Measurements from ENCODE around the gene HMG20B.

The HMG20B gene

GRCh38 chr19:3620145-3620816, 47.5 kb downstream of the HMG20B start:
- no peak overlapping the region for H3K4me3 ChIP-seq (ENCODE audit: low read length)
- 0 out of 2 replicates have a peak, but pooled peaks cover 2% of the 10 kb centered on the region for H3K36me3 ChIP-seq (replicated peaks; ENCODE audit: insufficient read depth, low read length)
- no peak for TF ChIP-seq EZH2 (optimal IDR thresholded peaks at IDR 0.05; ENCODE audit: low read depth, low read length)
- TF ChIP-seq CTCF (IDR thresholded peaks at IDR 0.05; ENCODE audit: low read length), result no peak
- no peak for TF ChIP-seq EZH2phosphoT487 (IDR thresholded peaks at IDR 0.05; ENCODE audit: low read length)

GRCh38 chr19:3620817-3621547, 48.2 kb downstream of the HMG20B start:
- Histone ChIP-seq H2AFZ (ENCODE audit: low read length) (no peak overlapping the region), H3K4me3 (ENCODE audit: low read length) (no peak overlapping the region), H3K27me3 (replicated peaks; ENCODE audit: insufficient read depth, low read length) (no peaks in the 10 kb centered on the region), H3K9me3 (replicated peaks; ENCODE audit: insufficient read depth, low read length) (no peaks in the 10 kb centered on the region), H3K4me1 (ENCODE audit: low read length) (peaks cover 26% of the 10 kb centered on the region; the same call in 1 of the 2 replicates), H3K36me3 (replicated peaks; ENCODE audit: insufficient read depth, low read length) (0 out of 2 replicates have a peak, but pooled peaks cover 2% of the 10 kb centered on the region), H4K20me1 (ENCODE audit: insufficient read depth, low read length) (no peaks in the 10 kb centered on the region), H3K4me2 (ENCODE audit: low read depth, low read length) (no peak overlapping the region), H3K79me2 (ENCODE audit: low read length) (peaks cover 33% of the 10 kb centered on the region), H3K9me2 (replicated peaks; ENCODE audit: insufficient read depth, low read length) (no peaks in the 10 kb centered on the region), H3F3A (ENCODE audit: insufficient read depth, low read length) (peaks cover 13% of the 10 kb centered on the region; the same call in 1 of the 2 replicates), H3K9ac (ENCODE audit: low read length) (no peak overlapping the region), H3K27ac (ENCODE audit: low read length) (no peak overlapping the region)
- DNase-seq, result no peak
- TF ChIP-seq EZH2phosphoT487 (IDR thresholded peaks at IDR 0.05; ENCODE audit: low read length), result no peak
- no peak for TF ChIP-seq EZH2 (optimal IDR thresholded peaks at IDR 0.05; ENCODE audit: low read depth, low read length)
- no peak for TF ChIP-seq CTCF (IDR thresholded peaks at IDR 0.05; ENCODE audit: low read length)

More at GRCh38 chr19:3620145-3620816, 47.5 kb downstream of the HMG20B start:
- Histone ChIP-seq H3K4me2 (ENCODE audit: low read depth, low read length) (no peak overlapping the region), H3K9ac (ENCODE audit: low read length) (no peak overlapping the region), H3K79me2 (ENCODE audit: low read length) (peaks cover 26% of the 10 kb centered on the region), H3K4me1 (ENCODE audit: low read length) (peaks cover 20% of the 10 kb centered on the region; the same call in 1 of the 2 replicates), H3F3A (ENCODE audit: insufficient read depth, low read length) (peaks cover 13% of the 10 kb centered on the region; the same call in 1 of the 2 replicates), H3K9me2 (replicated peaks; ENCODE audit: insufficient read depth, low read length) (no peaks in the 10 kb centered on the region), H4K20me1 (ENCODE audit: insufficient read depth, low read length) (no peaks in the 10 kb centered on the region), H3K27me3 (replicated peaks; ENCODE audit: insufficient read depth, low read length) (no peaks in the 10 kb centered on the region), H2AFZ (ENCODE audit: low read length) (no peak overlapping the region), H3K27ac (ENCODE audit: low read length) (no peak overlapping the region), H3K9me3 (replicated peaks; ENCODE audit: insufficient read depth, low read length) (no peaks in the 10 kb centered on the region)
- DNase-seq, result no peak

- H3K36me3 ChIP-seq (replicated peaks; ENCODE audit: insufficient read depth, low read length), result 0 out of 2 replicates have a peak, but pooled peaks cover 2% of the 10 kb centered on the region
- no peak overlapping the region for H3K27ac ChIP-seq (ENCODE audit: low read length)
- TF ChIP-seq CTCF (IDR thresholded peaks at IDR 0.05; ENCODE audit: low read length) (no peak), EZH2 (optimal IDR thresholded peaks at IDR 0.05; ENCODE audit: low read depth, low read length) (no peak), EZH2phosphoT487 (IDR thresholded peaks at IDR 0.05; ENCODE audit: low read length) (no peak)
Measured at GRCh38 chr19:3621689-3622088, 48.9 kb downstream of the HMG20B start.

More at GRCh38 chr19:3621689-3622088, 48.9 kb downstream of the HMG20B start:
- peaks cover 13% of the 10 kb centered on the region; the same call in 1 of the 2 replicates for H3F3A ChIP-seq (ENCODE audit: insufficient read depth, low read length)
- H3K9me2 ChIP-seq (replicated peaks; ENCODE audit: insufficient read depth, low read length), result no peaks in the 10 kb centered on the region
- no peaks in the 10 kb centered on the region for H4K20me1 ChIP-seq (ENCODE audit: insufficient read depth, low read length)
- H2AFZ ChIP-seq (ENCODE audit: low read length), result no peak overlapping the region
- peaks cover 26% of the 10 kb centered on the region; the same call in 1 of the 2 replicates for H3K4me1 ChIP-seq (ENCODE audit: low read length)
- H3K9ac ChIP-seq (ENCODE audit: low read length), result no peak overlapping the region
- H3K9me3 ChIP-seq (replicated peaks; ENCODE audit: insufficient read depth, low read length), result no peaks in the 10 kb centered on the region
- H3K4me2 ChIP-seq (ENCODE audit: low read depth, low read length), result no peak overlapping the region
- no peak for DNase-seq
- H3K4me3 ChIP-seq (ENCODE audit: low read length), result no peak overlapping the region
- H3K79me2 ChIP-seq (ENCODE audit: low read length), result peaks cover 39% of the 10 kb centered on the region
- H3K27me3 ChIP-seq (replicated peaks; ENCODE audit: insufficient read depth, low read length), result no peaks in the 10 kb centered on the region
